H9 (cell line): ENCODE data around the gene DBNDD2. TPM values are rescaled to one million over a fixed set of nuclear protein-coding genes. Genes with fewer than 3 reads are reported as not detected.

Source experiments
- DNase-seq: peaks from one replicate; pipeline ENCODE4 v3.0.0-alpha.2; 2017
- H2AFZ ChIP-seq: one replicate; pipeline ENCODE4 v1.6.1; 2013; ENCODE audit warnings: mild to moderate bottlenecking, low read length, control low read depth, moderate library complexity
- H2AK5ac ChIP-seq: 2 replicates; pipeline ENCODE4 v1.6.1; 2013; ENCODE audit warnings: low read length, control low read depth, mixed read lengths; ENCODE audit not compliant: insufficient read length
- H2BK120ac ChIP-seq: one replicate; pipeline ENCODE4 v1.6.1; 2013; ENCODE audit warnings: low read depth, mild to moderate bottlenecking, low read length, control low read depth, inconsistent platforms; ENCODE audit not compliant: poor library complexity, severe bottlenecking
- H2BK12ac ChIP-seq: 2 replicates; pipeline ENCODE4 v1.6.1; 2013; ENCODE audit warnings: low read length, control low read depth, mixed read lengths, low read depth; ENCODE audit not compliant: insufficient read length
- H2BK15ac ChIP-seq: 2 replicates; pipeline ENCODE4 v1.6.1; 2013; ENCODE audit warnings: low read depth, low read length, control low read depth
- H2BK20ac ChIP-seq: one replicate; pipeline ENCODE4 v1.6.1; 2013; ENCODE audit warnings: low read depth, mild to moderate bottlenecking, low read length, control low read depth, inconsistent platforms; ENCODE audit not compliant: poor library complexity, severe bottlenecking
- H2BK5ac ChIP-seq: 2 replicates; pipeline ENCODE4 v1.6.1; 2013; ENCODE audit warnings: low read length, control low read depth, mixed read lengths; ENCODE audit not compliant: insufficient read length
- H3K14ac ChIP-seq: 2 replicates; pipeline ENCODE4 v1.6.1; 2013; ENCODE audit warnings: low read length, control low read depth; ENCODE audit not compliant: insufficient read depth
- H3K18ac ChIP-seq: 2 replicates; pipeline ENCODE4 v1.6.1; 2013; ENCODE audit warnings: low read depth, mild to moderate bottlenecking, mixed read lengths, low read length, control low read depth; ENCODE audit not compliant: insufficient read length
- H3K23ac ChIP-seq: 2 replicates; pipeline ENCODE4 v1.6.1; 2013; ENCODE audit warnings: low read length, control low read depth, mixed read lengths, low read depth; ENCODE audit not compliant: insufficient read length
- H3K23me2 ChIP-seq: 2 replicates; pipeline ENCODE4 v1.6.1; 2013; ENCODE audit warnings: low read depth, mild to moderate bottlenecking, mixed read lengths, low read length, control low read depth; ENCODE audit not compliant: insufficient read length, poor library complexity, severe bottlenecking
- H3K27ac ChIP-seq: 2 replicates; pipeline ENCODE4 v1.5.1; 2013; ENCODE audit warnings: low read length, control low read depth, mixed read lengths, low read depth; ENCODE audit not compliant: insufficient read length
- H3K27me3 ChIP-seq: 2 replicates; pipeline ENCODE4 v1.6.1; 2013; ENCODE audit warnings: low read length, control low read depth, inconsistent platforms; ENCODE audit not compliant: insufficient read depth
- H3K4ac ChIP-seq: 2 replicates; pipeline ENCODE4 v1.6.1; 2013; ENCODE audit warnings: low read depth, mild to moderate bottlenecking, control low read depth, inconsistent platforms, low read length, moderate library complexity
- H3K4me1 ChIP-seq: 2 replicates; pipeline ENCODE4 v1.6.1; 2013; ENCODE audit warnings: low read length, control low read depth, inconsistent platforms; ENCODE audit not compliant: insufficient read depth
- H3K4me2 ChIP-seq: 2 replicates; pipeline ENCODE4 v1.6.1; 2013; ENCODE audit warnings: low read length, control low read depth, mixed read lengths; ENCODE audit not compliant: insufficient read length, insufficient read depth
- H3K56ac ChIP-seq: 2 replicates; pipeline ENCODE4 v1.6.1; 2013; ENCODE audit warnings: low read depth, mild to moderate bottlenecking, mixed read lengths, low read length, control low read depth; ENCODE audit not compliant: insufficient read length
- H3K79me1 ChIP-seq: 2 replicates; pipeline ENCODE4 v1.6.1; 2013; ENCODE audit warnings: low read depth, mild to moderate bottlenecking, moderate library complexity, low read length, control low read depth, inconsistent platforms; ENCODE audit not compliant: insufficient read depth, poor library complexity, severe bottlenecking
- H3K79me2 ChIP-seq: 2 replicates; pipeline ENCODE4 v1.6.1; 2013; ENCODE audit warnings: low read length, control low read depth, inconsistent platforms; ENCODE audit not compliant: insufficient read depth
- H3K9ac ChIP-seq: 2 replicates; pipeline ENCODE4 v1.6.1; 2013; ENCODE audit warnings: low read length, control low read depth, mixed read lengths; ENCODE audit not compliant: insufficient read length; ENCODE audit errors: extremely low read depth
- H3K9me3 ChIP-seq: one replicate; pipeline ENCODE4 v1.6.1; 2013; ENCODE audit warnings: low read depth, low read length, inconsistent platforms; ENCODE audit not compliant: control insufficient read depth
- H3T11ph ChIP-seq: one replicate; pipeline ENCODE4 v1.6.1; 2013; ENCODE audit warnings: mild to moderate bottlenecking, low read length, control low read depth, inconsistent platforms
- H4K20me1 ChIP-seq: one replicate; pipeline ENCODE4 v1.6.1; 2013; ENCODE audit not compliant: control insufficient read depth, insufficient read length, insufficient read depth
- H4K5ac ChIP-seq: 2 replicates; pipeline ENCODE4 v1.6.1; 2013; ENCODE audit warnings: low read depth, mild to moderate bottlenecking, mixed read lengths, low read length, control low read depth; ENCODE audit not compliant: insufficient read length
- H4K8ac ChIP-seq: replicated peaks from 2 replicates; pipeline ENCODE4 v1.6.1; 2013; ENCODE audit warnings: low read length, control low read depth, mixed read lengths, low read depth; ENCODE audit not compliant: insufficient read length
- H4K91ac ChIP-seq: 2 replicates; pipeline ENCODE4 v1.6.1; 2013; ENCODE audit warnings: low read depth, mild to moderate bottlenecking, moderate library complexity, mixed read lengths, low read length, control low read depth; ENCODE audit not compliant: insufficient read length
- H3K27ac Mint-ChIP-seq, 3 experiments: 2 replicates in 2 of 3; 3 replicates in 1 of 3; pipeline ENCODE4 v1.8.0; 2020 to 2021; ENCODE audit warnings: mixed read lengths in 3 of 3, mild to moderate bottlenecking in 1 of 3, moderate library complexity in 1 of 3
- H3K27me3 Mint-ChIP-seq: 2 replicates; pipeline ENCODE4 v1.8.0; 2021; ENCODE audit warnings: low read depth, mild to moderate bottlenecking, moderate library complexity, mixed read lengths
- H3K36me3 Mint-ChIP-seq, 3 experiments: 2 replicates in 2 of 3; 3 replicates in 1 of 3; pipeline ENCODE4 v1.8.0; 2020 to 2021; ENCODE audit warnings: low read depth in 3 of 3, mixed read lengths in 3 of 3; ENCODE audit not compliant: insufficient read depth in 1 of 3
- H3K4me1 Mint-ChIP-seq, 2 experiments: 2 replicates each; pipeline ENCODE4 v1.8.0; 2020; ENCODE audit warnings: mixed read lengths in 2 of 2
- H3K4me3 Mint-ChIP-seq, 2 experiments: 2 replicates in 1 of 2; 3 replicates in 1 of 2; pipeline ENCODE4 v1.8.0; 2020 to 2021; ENCODE audit warnings: mild to moderate bottlenecking in 2 of 2, mixed read lengths in 2 of 2, moderate library complexity in 1 of 2
- H3K9me3 Mint-ChIP-seq, 2 experiments: 2 replicates in 1 of 2; 3 replicates in 1 of 2; pipeline ENCODE4 v1.8.0; 2020; ENCODE audit warnings: mild to moderate bottlenecking in 2 of 2, mixed read lengths in 2 of 2, moderate library complexity in 1 of 2
- CTCF ChIP-seq: fragments of 200-600 bp; sonication (generic); conservative IDR thresholded peaks from 3 replicates; pipeline ENCODE4 v1.8.0; 2021; ENCODE audit warnings: antibody characterized with exemption, mild to moderate bottlenecking
- WGBS: extraction: QIAGEN DNeasy Blood & Tissue Kit; methylation state at CpG from one replicate; pipeline ENCODE4 v1.1.7; 2013; ENCODE audit warnings: missing lambda C conversion rate, low lambda C conversion rate, mixed read lengths; ENCODE audit not compliant: insufficient read length; ENCODE audit errors: extremely low coverage; 5-methylcytosine and 5-hydroxymethylcytosine counted together
- total RNA-seq: library from RNA; stranded (reverse); gene quantifications from 2 replicates; pipeline ENCODE4 v1.2.1, GENCODE V29; 2021

DBNDD2 gene
- total RNA-seq, 1 experiment from 2014 or later, result 39.1 TPM

- TF ChIP-seq CTCF, result no peak
- peaks cover 9 to 10% of the 10 kb centered on the region in 2 experiments for H3K4me1 Mint-ChIP-seq
- H2AFZ ChIP-seq, result no peak overlapping the region
Measured at GRCh38 chr20:45365444-45365970, 42.6 kb upstream of the DBNDD2 start.

More at GRCh38 chr20:45365444-45365970, 42.6 kb upstream of the DBNDD2 start:
- H3K18ac ChIP-seq, result no peak overlapping the region
- no peak overlapping the region for H2BK5ac ChIP-seq
- H3K79me1 ChIP-seq, result peaks cover 2% of the 10 kb centered on the region
- Mint-ChIP-seq H3K9me3 (no peaks in the 10 kb centered on the region), H3K27me3 (no peaks in the 10 kb centered on the region), H3K4me3 (no peak overlapping the region), H3K27ac (no peak overlapping the region), H3K36me3 (peaks cover 6 to 35% (median 20%) of the 10 kb centered on the region in 3 experiments; a peak in 6 of 7 replicates)
- H3K9ac ChIP-seq, result no peak overlapping the region
- peak; percentile 9 for DNase-seq
- no peak overlapping the region for H3K14ac ChIP-seq
- no peak overlapping the region for H3K23ac ChIP-seq
- H2BK15ac ChIP-seq, result no peak overlapping the region
- no peaks in the 10 kb centered on the region for H3K27me3 ChIP-seq
- H3K23me2 ChIP-seq, result peaks cover 9% of the 10 kb centered on the region
- H3K9me3 ChIP-seq, result no peaks in the 10 kb centered on the region
- H3K4me1 ChIP-seq, result peaks cover 6% of the 10 kb centered on the region; the same call in 1 of the 2 replicates
- no CpG with 5 or more reads among the region's 5 CpGs for WGBS
- H2BK120ac ChIP-seq, result no peak overlapping the region
- H4K5ac ChIP-seq, result no peak overlapping the region
- H3K4ac ChIP-seq, result no peak overlapping the region
- no peaks in the 10 kb centered on the region for H4K20me1 ChIP-seq
- H3K56ac ChIP-seq, result no peak overlapping the region
- no peak overlapping the region for H2AK5ac ChIP-seq
- H3K79me2 ChIP-seq, result no peaks in the 10 kb centered on the region; the same call in 1 of the 2 replicates
- no peak overlapping the region for H2BK12ac ChIP-seq
- no peak overlapping the region for H2BK20ac ChIP-seq
- no peak overlapping the region for H3K4me2 ChIP-seq
- no peak overlapping the region for H4K8ac ChIP-seq
- H3T11ph ChIP-seq, result no peak overlapping the region
- H3K27ac ChIP-seq, result no peak overlapping the region
- H4K91ac ChIP-seq, result no peak overlapping the region
